Common myeloid progenitor, CD34-positive (primary cell): ENCODE measurements around the gene NRF1.
A peak's percentile ranks its signal among the peaks of the same experiment; 100 is the strongest.
"Not testable (repeated sequence)": the region's sequence is repeated elsewhere in the genome, so short reads cannot be mapped to it uniquely, and the experiment has no call there.

Experiments
- CTCF ChIA-PET: fragments of 350-600 bp; sonication (Branson Sonifier 250); formaldehyde crosslinking; loops from one replicate; lab custom pipeline; 2021; ENCODE audit warnings: antibody characterized with exemption; lab: Charles Lee
- POLR2A ChIA-PET: fragments of 350-600 bp; sonication (Branson Sonifier 250); formaldehyde crosslinking; loops from one replicate; lab custom pipeline; 2021; ENCODE audit warnings: antibody characterized with exemption; lab: Charles Lee
- DNase-seq, 3 donors: peaks; one replicate each; pipeline versions ENCODE4 v3.0.0 to v3.0.0-alpha.2; 2013
- H3K27ac ChIP-seq, 2 experiments: 1 replicate in 1 of 2; 2 replicates in 1 of 2; pipeline ENCODE4 v1.7.0; 2013; ENCODE audit warnings: inconsistent platforms in 2 of 2, low read length in 2 of 2, mild to moderate bottlenecking in 2 of 2, low read depth in 1 of 2, moderate library complexity in 1 of 2; ENCODE audit not compliant: severe bottlenecking in 2 of 2, insufficient read depth in 1 of 2, poor library complexity in 1 of 2
- H3K27me3 ChIP-seq, 5 experiments: replicated peaks in 2 of 5; 1 replicate in 3 of 5; 2 replicates in 2 of 5; pipeline versions ENCODE4 v1.6.1 to v1.7.0; 2013; ENCODE audit warnings: low read length in 4 of 5, mild to moderate bottlenecking in 2 of 5, moderate library complexity in 2 of 5, inconsistent platforms in 1 of 5; ENCODE audit not compliant: insufficient read depth in 5 of 5, control insufficient read depth in 4 of 5
- H3K36me3 ChIP-seq, 4 experiments: 1 replicate in 2 of 4; 2 replicates in 2 of 4; pipeline versions ENCODE4 v1.6.1 to v1.7.0; 2013; ENCODE audit warnings: low read length in 3 of 4, control low read depth in 1 of 4, mild to moderate bottlenecking in 1 of 4; ENCODE audit not compliant: control insufficient read depth in 4 of 4, insufficient read depth in 4 of 4
- H3K4me1 ChIP-seq, 4 experiments: 1 replicate in 3 of 4; 2 replicates in 1 of 4; pipeline versions ENCODE4 v1.6.1 to v1.7.1; 2013; ENCODE audit warnings: low read length in 3 of 4, mild to moderate bottlenecking in 3 of 4, control low read depth in 1 of 4, inconsistent platforms in 1 of 4, moderate library complexity in 1 of 4; ENCODE audit not compliant: control insufficient read depth in 4 of 4, insufficient read depth in 4 of 4; ENCODE audit errors: control extremely low read depth in 1 of 4
- H3K4me3 ChIP-seq, 7 experiments: 1 replicate in 4 of 7; 2 replicates in 3 of 7; pipeline versions ENCODE4 v1.5.1 to v1.7.0; 2013; ENCODE audit warnings: mild to moderate bottlenecking in 7 of 7, low read length in 6 of 7, moderate library complexity in 6 of 7, inconsistent platforms in 2 of 7, low read depth in 2 of 7, control low read depth in 1 of 7; ENCODE audit not compliant: insufficient read depth in 4 of 7, control insufficient read depth in 1 of 7; ENCODE audit errors: extremely low read depth in 1 of 7
- H3K9me3 ChIP-seq, 5 experiments: 1 replicate in 4 of 5; 2 replicates in 1 of 5; pipeline versions ENCODE4 v1.6.1 to v1.7.1; 2013; ENCODE audit warnings: low read length in 4 of 5, mild to moderate bottlenecking in 2 of 5, inconsistent platforms in 1 of 5, low read depth in 1 of 5, moderate library complexity in 1 of 5; ENCODE audit not compliant: control insufficient read depth in 4 of 5, insufficient read depth in 2 of 5; ENCODE audit errors: control extremely low read depth in 1 of 5
- WGBS: methylation state at CpG from one replicate; pipeline ENCODE4 v1.1.5; 2013; ENCODE audit not compliant: insufficient coverage; 5-methylcytosine and 5-hydroxymethylcytosine counted together

NRF1 gene

DNA sequence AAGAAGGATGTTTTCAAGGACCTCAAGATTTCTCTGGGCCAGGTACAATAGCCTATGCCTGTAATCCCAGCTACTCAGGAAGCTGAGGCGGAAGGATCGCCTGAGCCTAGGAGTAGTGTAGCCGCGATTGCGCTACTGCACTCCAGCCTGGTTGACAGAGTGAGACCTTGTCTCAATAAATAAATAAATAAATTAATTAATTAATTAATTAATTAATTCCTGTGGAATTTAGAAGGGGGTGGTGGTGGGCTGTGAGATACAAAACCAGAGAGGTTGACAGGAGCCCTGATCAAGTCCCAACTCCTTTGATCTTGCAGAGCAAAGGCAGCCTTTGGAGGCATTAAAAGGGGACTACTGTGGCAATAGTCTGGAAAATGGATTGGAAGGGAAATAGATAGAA, 39.3 kb upstream of the NRF1 start:
- Histone ChIP-seq H3K9me3 (no peaks in the 10 kb centered on the region), H3K27me3 (no peaks in the 10 kb centered on the region), H3K4me3 (no peak overlapping the region), H3K36me3 (no peaks in the 10 kb centered on the region), H3K4me1 (no peaks in the 10 kb centered on the region), H3K27ac (no peak overlapping the region)
- no peak for DNase-seq
- CTCF ChIA-PET: no interaction called here
- WGBS: no CpG with 5 or more reads among the region's 5 CpGs
- POLR2A ChIA-PET: no interaction called here

DNA sequence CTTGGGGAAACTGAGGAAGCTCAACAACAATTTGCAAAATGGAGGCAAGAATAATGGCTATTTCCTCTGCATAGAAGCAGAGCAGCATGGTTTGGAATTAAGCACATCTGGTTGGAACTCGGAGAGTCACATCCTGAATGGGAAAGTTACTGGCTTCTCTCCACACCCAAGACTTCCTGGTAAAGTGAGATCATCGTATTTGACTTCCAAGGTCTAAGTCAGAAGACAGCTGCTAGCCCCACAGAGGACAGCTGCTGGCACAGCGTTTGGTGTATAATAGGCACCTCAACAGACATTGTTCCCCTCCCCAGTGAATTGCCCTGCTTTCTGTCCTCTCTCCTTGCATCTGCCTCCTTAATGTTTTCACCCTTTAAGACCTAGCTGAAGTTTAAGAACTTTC, 37.0 kb upstream of the NRF1 start:
- ChIA-PET POLR2A (no interaction called here), CTCF (interaction anchor here (1.7 to 2.0 kb wide), 2 partner anchors 8 to 21 kb away, joined by 5 to 6 read pairs; no protein-coding TSS in a partner anchor)
- peaks cover 0 to 13% (median 11%) of the 10 kb centered on the region in 5 experiments for H3K9me3 ChIP-seq
- H3K36me3 ChIP-seq: no peaks in the 10 kb centered on the region
- H3K4me3 ChIP-seq: no peak overlapping the region
- no peaks in the 10 kb centered on the region for H3K27me3 ChIP-seq
- H3K27ac ChIP-seq: no peak overlapping the region
- H3K4me1 ChIP-seq: no peaks in the 10 kb centered on the region
- WGBS: 100% methylated on average over 3 of the region's 3 CpGs
- no peak for DNase-seq

DNA sequence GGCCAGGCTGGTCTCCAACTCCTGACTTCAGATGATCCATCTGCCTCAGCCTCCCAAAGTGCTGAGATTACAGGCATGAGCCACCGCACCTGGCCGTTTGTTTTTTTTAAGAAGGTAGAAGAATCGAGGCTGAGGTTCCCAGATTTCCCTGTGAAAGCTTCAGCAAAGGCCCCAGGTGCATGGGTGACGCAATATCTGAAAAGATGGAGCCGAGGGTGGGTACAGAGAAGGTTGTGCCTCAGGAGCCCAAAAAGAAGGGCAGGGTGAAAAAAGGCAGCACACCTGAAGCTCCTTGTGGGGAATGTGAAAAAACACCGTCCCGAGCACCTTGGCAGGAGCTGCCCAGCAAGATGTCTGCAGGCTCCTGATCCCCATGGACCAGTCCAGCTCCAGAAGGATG, 35.8 kb upstream of the NRF1 start:
- no peak overlapping the region for H3K4me3 ChIP-seq
- H3K9me3 ChIP-seq: peaks cover 0 to 13% (median 11%) of the 10 kb centered on the region in 5 experiments
- CTCF ChIA-PET: interaction anchor here (2.0 kb wide), 1 partner anchor 19 kb away, joined by 6 read pairs; no protein-coding TSS in a partner anchor
- WGBS: 98% methylated on average over 7 of the region's 7 CpGs
- DNase-seq: no peak
- H3K36me3 ChIP-seq: no peaks in the 10 kb centered on the region
- no peak overlapping the region for H3K27ac ChIP-seq
- no peaks in the 10 kb centered on the region for H3K4me1 ChIP-seq
- POLR2A ChIA-PET: no interaction called here
- no peaks in the 10 kb centered on the region for H3K27me3 ChIP-seq

DNA sequence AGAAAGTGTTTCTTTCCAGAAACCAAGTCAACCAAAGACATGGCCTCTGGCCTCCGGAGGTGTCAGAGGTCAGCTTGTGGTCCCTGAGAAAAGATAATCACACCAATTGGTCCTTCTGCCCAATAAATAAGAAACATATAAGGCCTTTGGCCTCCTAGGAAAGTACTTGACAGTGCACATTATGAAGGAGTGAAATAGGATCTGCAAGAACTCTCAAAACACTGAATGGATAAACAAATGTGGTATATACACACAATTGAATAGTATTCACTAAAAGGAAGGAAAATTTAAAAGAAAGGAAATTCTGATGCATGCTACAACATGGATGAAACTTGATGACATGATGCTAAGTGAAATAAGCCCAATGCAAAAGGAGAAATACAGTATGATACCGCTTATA, 35.4 kb upstream of the NRF1 start:
- ChIA-PET POLR2A (no interaction called here), CTCF (interaction anchor here (2.0 kb wide), 1 partner anchor 19 kb away, joined by 6 read pairs; no protein-coding TSS in a partner anchor)
- WGBS: 100% methylated on average over 1 of the region's 2 CpGs
- H3K27ac ChIP-seq: no peak overlapping the region
- H3K9me3 ChIP-seq: peaks cover 0 to 13% (median 11%) of the 10 kb centered on the region in 5 experiments
- no peaks in the 10 kb centered on the region for H3K27me3 ChIP-seq
- H3K4me1 ChIP-seq: no peaks in the 10 kb centered on the region
- DNase-seq: no peak
- no peak overlapping the region for H3K4me3 ChIP-seq
- no peaks in the 10 kb centered on the region for H3K36me3 ChIP-seq

DNA sequence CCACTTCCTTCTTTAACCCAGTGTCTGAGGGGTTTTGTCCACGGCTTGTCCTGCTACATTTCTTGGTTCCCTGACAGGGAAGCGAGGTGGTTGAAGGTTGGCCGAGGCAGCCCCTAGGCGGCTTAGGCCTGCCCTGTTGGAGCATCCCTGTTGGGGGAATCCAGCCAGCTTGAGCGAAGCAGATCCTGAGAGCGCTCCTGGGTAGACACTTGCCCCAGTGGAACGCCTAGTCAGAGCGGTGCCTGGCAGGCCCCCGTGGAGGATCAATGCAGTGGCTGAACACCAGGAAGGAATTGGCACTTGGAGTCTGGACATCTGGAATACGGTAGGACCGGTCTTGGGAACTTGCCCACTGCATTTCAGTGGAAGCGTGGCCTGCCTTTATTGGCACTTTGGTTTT, 32.7 kb upstream of the NRF1 start:
- POLR2A ChIA-PET: no interaction called here
- Histone ChIP-seq H3K27ac (no peak overlapping the region), H3K4me3 (no peak overlapping the region), H3K9me3 (peaks cover 0 to 15% (median 12%) of the 10 kb centered on the region in 5 experiments), H3K4me1 (no peaks in the 10 kb centered on the region), H3K27me3 (no peaks in the 10 kb centered on the region), H3K36me3 (no peaks in the 10 kb centered on the region)
- DNase-seq: no peak
- WGBS: 97% methylated on average over 11 of the region's 12 CpGs
- CTCF ChIA-PET: interaction anchor here (1.5 kb wide), 1 partner anchor 250 kb away, joined by 3 read pairs; no protein-coding TSS in a partner anchor

DNA sequence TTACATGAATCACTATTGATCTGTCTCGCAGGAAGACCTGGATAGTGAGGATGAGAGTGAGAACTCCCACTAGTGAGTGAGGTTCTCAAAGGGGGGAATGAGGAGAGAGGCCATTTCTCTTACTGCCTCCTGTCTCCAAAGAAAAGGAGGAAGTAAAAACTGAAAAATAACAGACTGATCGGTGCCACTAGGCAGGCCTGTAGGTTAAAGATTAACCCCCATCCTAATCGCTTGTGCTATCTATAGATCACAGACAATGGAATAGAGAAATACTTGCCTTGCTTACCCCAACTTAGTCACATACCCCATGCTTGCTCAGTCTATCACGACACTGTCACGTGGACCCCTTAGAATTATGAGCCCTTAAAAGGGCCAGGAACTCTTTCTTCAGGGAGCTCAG, 25.3 kb upstream of the NRF1 start:
- H3K36me3 ChIP-seq, H3K27ac ChIP-seq, H3K27me3 ChIP-seq, H3K4me3 ChIP-seq, H3K4me1 ChIP-seq: not testable (repeated sequence)
- DNase-seq: peak in 2 of 3 donors; percentile 15 to 44
- peaks cover 6 to 44% (median 34%) of the 10 kb centered on the region in 5 experiments for H3K9me3 ChIP-seq
- 88% methylated on average over 4 of the region's 5 CpGs for WGBS
- POLR2A ChIA-PET: interaction anchor here (0.6 kb wide), 1 partner anchor 200 kb away, joined by 3 read pairs; no protein-coding TSS in a partner anchor
- CTCF ChIA-PET: interaction anchor here (1.0 to 1.1 kb wide), 2 partner anchors 26 to 44 kb away, joined by 3 to 4 read pairs; no protein-coding TSS in a partner anchor

DNA sequence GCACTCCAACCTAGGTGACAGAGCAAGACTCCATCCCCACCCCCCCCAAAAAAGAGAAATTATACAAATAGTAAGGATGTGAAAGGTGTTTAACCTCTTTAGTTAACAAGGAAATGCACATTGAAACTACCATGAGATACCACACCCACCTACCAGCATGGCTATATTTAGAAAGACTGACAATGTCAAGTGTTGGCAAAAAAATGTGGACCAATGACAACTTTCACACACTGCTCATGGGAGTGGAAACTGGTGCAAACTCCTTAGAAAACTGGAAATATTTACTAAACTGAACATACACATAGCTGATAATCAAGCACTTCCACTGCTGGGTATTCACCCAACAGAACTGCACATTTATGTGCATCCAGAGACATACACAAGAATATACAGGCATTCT, 23.3 kb upstream of the NRF1 start:
- Histone ChIP-seq H3K4me3 (no peak overlapping the region), H3K4me1 (peaks cover 0 to 2% (median 0%) of the 10 kb centered on the region in 4 experiments), H3K27me3 (no peaks in the 10 kb centered on the region), H3K27ac (no peak overlapping the region), H3K9me3 (peaks cover 6 to 44% (median 33%) of the 10 kb centered on the region in 5 experiments), H3K36me3 (no peaks in the 10 kb centered on the region)
- CTCF ChIA-PET: no interaction called here
- no peak for DNase-seq
- POLR2A ChIA-PET: no interaction called here
